Testis (tissue), 2 donors: Measurements from ENCODE around the gene ZBED2.

Experiments used
- CTCF ChIP-seq, 3 experiments: fragments of 450-650 bp in 2 of 3; fragments of 200-600 bp in 1 of 3; sonication (generic) in 1 of 3; IDR thresholded peaks; one replicate each; pipeline ENCODE4 v1.5.1; 2016 to 2019; ENCODE audit warnings: antibody characterized with exemption in 3 of 3, mild to moderate bottlenecking in 2 of 3, moderate library complexity in 1 of 3
- POLR2A ChIP-seq: fragments of 450-650 bp; IDR thresholded peaks from one replicate; pipeline ENCODE4 v1.6.1; 2017; ENCODE audit warnings: antibody characterized with exemption, mild to moderate bottlenecking, moderate library complexity

GRCh38 chr3:111581403-111582119 is 13.6 kb downstream of the ZBED2 start:
- no peak for TF ChIP-seq CTCF (IDR thresholded peaks at IDR 0.05)
- TF ChIP-seq POLR2A: no peak
